NCI-H1417 (cell line): ENCODE data around the gene NEFH.
A peak's percentile ranks its signal among the peaks of the same experiment; 100 is the strongest.

Experiments used
- DNase-seq, 3 experiments: peaks; one replicate each; lab custom pipeline; 2025; lab: John Stamatoyannopoulos, UW

Gene NEFH

DNA sequence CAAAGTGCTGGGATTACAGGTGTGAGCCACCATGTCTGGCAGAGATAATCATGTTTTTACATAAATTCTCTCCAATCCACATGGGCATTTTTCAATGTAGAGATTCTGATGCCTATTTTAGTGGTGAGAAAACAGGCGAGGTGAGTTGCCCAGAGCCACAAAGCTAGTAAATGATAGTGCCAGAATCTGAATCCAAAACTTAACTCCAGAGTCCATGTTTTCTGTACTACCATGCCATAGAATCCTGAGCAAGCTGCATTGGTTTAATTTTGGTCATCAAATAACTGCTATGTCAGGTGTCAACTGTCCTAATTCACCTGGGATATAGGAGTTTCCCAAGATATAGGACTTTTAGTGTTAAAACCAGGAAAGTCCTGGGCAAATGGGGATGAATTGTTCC, 13.6 kb downstream of the NEFH start:
- DNase-seq, result no peak

DNA sequence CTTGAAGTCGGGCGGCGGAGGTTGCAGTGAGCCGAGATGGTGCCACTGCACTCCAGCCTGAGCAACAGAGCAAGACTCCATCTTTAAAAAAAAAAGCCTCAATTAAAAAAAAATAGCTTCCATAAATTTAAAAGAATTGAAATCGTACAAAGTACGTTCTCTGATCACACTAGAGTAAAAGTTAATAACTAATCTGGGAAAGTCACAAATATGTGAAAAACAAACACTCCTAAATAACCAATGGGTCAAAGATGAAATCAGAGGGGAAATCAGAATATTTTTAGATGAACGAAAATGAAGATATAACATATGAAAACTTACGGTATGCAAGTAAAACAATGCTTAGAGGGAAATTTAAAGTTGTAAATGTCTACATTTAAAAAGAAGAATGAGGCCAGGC, 19.8 kb downstream of the NEFH start:
- DNase-seq, result no peak

DNA sequence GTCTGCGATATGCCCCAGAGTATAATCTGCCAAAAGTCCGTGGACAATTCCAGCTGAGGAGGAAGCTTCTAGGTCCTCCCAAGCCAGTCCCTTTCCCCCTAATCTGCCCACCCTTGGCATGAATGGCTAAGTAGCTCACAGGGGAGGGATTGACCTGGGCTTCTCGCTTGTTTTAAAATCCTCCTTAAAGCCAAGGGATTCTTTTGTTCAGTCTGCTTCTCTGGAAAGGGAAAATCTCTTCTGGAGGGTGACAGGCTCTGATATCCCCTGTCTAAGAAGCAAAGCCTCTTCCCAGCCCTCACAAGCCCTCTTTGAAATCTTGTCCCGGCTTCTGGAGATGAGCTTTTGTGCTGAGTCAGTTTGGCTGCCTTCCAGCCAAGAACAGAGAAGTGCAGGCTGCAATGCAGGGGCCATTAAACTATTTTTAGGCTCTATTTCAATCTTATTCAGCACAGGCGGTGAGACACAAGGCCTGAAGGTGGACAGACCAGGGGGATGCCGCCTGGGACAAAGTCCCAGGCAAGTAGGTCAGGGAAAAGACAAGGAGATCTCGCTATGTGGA, 23.9 kb downstream of the NEFH start:
- no peak for DNase-seq

DNA sequence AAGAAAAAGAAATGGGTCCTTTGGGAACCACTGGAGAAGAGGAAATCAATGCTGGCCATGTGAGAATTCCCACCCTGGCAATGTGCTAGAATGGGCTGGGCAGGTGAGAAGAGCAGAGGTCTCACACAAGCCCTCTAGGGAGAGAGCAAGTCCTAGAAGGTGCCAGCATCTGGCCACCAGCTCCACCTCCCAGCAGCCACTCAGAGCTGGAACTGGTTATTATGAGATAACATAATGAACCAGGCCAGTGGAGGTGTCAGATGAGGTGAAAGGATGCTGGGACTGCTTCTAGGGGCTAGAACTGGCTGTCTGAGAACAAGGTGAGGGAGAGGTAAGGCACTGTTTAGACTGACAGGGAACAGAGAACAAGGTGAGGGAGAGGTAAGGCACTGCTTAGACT, 29.3 kb downstream of the NEFH start:
- DNase-seq, result no peak

DNA sequence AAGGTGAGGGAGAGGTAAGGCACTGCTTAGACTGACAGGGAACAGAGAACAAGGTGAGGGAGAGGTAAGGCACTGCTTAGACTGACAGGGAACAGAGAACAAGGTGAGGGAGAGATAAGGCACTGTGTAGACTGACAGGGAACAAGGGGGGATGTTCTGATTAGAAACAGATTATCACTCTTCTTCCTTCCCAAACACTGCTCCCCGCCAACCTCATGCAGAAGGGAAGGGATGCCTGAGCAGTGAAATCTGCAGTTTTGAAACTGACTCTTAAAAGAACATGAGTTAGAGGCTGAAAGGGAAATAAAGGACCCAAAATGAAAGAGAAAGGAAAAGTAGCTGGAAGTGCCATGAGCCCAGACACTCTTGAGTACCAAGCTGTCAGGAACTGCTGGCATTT, 29.8 kb downstream of the NEFH start:
- no peak for DNase-seq

DNA sequence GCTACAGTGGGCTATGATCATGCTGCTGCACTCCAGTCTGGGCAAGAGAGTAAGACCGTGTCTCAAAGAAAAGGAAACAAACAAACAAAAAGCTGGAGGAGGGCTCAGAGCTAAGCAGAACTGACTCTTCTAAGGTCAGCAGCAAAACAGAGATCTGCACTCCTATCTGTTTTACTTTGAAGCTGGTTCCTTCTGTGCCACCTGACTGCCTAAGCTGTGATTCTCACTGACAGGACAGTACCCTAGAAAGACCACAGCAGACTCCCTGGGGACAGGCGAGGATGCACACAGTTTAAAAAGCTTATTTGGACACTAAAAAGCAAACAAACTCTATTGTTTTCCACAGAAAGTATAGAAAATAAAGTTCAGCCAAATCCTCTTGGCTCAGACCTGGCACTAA, 30.5 kb downstream of the NEFH start:
- DNase-seq, result no peak

DNA sequence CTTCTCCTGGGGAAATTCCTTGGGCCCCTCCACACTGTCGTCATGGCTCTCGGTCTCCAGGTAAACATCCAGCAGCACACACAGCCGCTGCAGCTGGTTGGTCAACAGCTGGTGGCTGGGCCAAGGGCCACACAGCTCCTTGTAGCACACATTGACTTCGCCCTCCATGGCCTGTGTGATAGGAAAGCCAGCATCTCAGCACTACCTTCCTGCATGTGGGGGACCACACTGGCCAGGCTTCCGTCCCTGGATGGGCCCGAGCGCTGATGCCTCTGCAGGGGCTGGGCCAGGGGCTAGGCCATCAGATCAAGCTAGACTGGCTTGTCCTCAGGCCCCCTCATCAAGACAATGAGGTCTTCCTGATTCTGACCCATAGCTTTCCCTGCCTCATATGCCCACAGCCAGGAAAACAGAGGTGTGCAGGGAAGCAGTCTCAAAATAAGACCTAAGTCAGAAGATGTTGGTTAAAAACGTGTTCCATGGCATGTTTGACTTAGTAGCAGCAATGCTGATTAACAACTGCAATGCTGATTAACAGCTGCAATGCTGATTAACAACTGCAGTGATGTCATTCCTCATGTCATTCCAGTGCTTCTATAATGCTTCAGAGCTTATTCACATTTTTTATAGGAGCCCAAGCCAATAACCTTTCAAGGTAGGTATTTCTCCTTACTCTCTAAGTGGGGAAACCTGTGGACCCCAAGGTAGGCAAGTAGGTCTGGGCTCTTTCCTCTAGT, 31.3 kb downstream of the NEFH start:
- DNase-seq, result no peak

DNA sequence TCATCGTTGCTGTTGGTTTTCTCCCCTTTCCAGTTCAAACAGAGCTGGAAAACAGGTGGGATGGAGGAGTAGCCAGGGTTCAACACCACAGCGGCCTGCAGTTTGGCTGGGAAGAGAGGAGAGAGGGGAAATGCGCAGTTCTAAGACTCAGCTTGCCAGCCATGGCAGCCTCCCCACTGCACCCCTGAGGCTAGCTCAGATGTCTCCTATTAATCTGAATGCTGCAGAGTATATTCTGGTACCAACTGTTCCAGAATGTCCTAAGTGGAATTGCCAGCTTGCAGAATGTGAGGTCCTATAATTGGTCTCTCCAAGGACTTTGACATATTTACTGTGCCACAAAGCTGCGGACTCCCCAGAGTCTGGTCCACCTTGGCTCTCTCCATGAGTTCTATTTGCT, 32.0 kb downstream of the NEFH start:
- no peak for DNase-seq

DNA sequence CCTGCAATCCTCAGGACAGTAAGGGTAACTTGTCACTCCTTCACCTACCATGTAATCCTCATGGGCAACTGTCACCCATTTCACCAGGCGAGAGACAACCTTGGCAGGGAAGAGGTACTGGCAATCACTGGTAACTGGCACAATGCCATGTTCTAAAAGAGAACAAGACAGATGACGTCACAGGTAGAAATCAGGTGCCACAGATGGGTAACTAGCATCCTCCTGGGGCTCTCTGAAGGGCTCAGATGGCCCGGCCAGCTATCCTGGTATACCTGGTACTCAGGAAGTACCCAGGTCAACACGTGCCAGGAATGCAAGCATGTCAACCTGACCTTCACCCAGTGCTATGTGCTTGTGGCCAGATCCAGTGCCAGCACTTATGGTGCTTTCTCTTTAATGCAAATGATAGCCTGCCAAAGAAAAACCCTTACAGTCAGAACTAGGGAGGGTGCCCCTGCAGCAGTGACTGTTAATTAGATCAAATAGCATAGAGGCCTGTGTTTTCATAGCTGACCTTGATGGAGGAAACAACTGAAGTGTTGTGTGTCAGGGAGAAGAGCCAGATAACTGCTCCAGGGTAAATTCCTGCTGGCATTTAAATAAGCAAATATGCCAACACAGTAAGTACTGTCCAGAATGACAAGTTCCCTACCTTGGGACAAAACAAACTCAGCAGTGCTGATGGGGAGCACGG, 37.3 kb downstream of the NEFH start:
- DNase-seq, result no peak

DNA sequence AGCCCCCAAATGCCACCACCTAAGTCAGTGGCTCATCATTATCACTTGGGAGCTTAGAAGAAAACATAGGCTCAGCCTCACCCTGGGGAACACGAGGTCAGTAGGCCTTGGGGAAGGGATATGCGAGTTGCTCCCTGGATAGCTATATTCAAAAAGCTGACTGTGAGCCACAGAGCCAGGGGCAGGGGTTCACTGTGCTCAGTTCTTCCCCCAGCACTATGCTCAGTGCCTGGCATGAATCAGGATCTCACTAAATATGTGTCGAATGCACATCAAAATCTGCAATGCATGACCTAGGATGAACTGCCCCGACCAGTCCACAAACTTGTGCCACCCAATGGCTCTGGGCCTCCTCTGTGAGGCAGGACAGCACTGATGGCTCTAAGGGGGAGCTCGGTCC, 38.4 kb downstream of the NEFH start:
- no peak for DNase-seq

DNA sequence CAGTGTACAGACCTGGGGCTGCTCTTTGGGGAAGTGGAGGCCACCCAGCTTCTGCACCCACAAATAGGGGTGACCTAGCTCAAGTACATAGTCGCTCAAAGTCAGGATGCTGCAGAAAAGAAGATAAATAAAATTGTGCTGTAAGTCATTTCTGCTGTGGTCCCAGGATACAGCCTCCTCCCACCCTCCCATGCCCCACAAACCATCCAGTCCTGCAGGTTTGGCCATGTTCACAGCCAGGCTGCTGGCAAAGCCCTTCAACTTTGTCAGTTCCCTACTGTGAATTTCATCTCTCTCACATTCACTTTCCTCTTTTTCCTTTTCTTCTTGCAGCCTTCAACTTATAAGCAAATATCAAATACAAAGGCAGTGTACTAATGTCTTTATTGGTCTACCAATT, 40.0 kb downstream of the NEFH start:
- no peak for DNase-seq

DNA sequence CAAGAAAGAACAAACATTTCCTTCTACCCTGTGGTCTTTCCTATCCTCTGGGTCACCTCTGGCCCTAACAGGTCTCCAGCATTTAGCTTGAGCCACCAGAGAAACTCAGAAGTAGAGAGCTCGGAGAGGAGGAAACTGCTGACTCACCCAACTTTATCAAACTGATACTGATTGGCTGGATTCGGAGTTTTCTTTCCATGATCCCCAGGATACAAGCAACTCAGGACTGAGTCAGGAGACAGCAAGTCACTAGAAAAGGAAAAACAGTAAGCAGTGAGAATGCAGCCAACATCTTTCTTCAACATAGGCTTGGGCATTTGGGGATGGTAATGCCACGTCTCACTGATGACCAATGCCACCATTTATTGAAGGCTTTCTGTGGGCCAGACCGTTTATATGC, 40.8 kb downstream of the NEFH start:
- DNase-seq, result no peak

DNA sequence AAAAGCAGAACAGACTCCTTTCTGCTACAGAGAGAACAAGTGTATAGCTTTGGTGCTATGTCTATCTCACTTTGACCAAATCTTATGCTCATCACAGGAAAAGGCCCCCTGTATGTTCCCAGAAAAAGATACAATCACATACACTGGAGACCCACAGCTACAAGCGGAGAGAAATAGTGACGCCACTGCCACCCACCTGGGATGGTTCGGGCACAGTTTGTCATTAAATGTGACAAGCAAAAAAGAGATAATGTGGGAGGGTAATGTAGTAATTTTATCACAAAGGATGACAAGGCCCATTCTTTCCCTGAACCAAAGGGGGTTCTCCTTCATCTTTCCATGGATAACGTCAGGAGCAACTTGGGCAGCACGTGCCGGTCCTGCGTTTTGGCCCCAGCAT, 41.5 kb downstream of the NEFH start:
- no peak for DNase-seq

DNA sequence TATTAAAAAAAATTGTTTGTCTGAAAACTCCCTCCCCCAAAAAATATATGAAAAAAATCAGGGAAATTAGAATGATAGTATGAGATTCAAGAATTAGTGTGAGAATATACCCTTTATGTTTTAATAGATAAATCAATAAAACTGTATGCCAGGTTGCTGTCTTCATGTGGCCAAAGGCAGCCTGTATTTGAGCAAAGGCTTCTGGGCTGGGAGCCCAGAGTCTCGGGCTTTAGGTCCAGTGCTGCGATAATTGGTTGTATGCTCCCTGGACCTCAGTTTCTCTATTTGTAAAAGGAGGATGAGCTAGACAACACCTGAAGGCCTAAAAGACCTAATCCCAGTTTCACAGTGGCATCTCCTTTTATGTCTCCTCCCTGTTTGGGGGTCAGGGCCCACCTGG, 43.7 kb downstream of the NEFH start:
- DNase-seq, result no peak

DNA sequence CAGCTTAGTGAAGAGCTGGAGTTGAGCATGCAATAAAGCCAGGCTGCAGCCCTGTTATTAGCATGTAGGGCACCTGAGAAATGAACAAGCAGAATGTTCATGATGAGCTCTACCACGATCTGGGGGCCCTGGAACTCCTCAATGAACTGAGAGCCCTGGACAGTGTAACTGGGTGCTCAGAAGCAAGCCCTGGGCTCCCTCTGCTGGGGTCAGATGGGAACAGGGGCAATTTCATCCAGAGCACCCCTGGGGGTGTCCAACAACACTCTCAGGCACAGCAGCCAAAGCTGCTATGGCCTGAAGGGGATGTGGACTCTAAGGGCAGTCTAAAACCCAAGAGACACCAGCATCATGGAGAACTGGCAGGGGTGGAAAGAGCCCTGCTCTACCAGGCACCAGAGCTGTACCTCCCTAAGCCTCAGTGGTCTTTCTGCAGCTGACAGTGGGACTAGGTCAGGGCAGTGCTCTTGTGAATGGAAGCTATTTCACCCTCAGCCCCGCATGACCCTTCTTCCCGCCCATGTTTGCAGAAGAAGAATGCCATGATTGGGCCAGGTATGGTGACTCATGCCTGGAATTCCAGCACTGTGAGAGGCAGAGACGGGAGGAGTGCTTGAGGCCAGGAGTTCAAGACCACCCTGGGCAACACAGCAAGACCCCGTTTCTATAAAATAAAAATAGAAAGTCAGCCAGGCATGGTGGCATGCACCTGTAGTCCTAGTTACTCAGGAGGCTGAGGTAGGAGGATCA, 44.6 kb downstream of the NEFH start:
- peak in 1 of 3 experiments; percentile 8 for DNase-seq

DNA sequence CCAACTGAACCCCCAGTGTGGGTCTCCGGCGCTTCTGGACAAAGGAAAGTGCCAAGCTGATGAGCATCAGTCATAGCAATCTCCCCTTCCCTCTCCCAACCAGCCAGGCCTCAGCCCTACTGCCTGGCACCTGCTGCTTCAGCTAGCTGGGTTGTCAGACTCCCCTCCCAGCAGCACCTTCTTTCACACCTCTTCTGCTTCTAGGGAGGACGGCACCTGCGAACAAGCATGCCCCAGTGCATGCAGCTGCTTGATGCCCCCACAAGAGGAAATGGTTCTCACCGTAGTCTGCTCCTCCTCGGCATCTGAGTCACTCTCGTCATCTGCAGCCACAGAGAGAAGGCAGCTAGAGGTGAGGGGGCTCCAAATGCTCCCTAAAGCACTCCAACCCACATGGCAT, 48.1 kb downstream of the NEFH start:
- DNase-seq, result no peak

DNA sequence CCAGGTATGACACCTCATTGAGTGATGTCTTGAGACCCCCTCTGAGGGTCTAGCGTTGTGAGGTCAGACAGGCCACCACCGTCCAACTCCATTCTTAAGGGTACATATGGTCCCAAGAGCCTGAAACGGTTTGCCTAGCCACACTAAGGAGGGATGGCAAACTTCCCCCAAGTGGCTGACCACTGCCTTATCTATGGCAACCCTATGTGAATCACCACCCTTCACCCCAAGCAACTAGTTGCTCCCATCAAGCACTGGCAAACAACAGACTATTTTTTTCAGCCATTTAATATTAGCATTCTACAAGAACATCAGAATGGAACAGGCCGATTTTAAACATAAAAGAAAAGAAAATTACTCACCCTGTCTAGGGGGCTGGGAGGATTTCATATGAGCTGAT, 50.7 kb downstream of the NEFH start:
- DNase-seq, result no peak

DNA sequence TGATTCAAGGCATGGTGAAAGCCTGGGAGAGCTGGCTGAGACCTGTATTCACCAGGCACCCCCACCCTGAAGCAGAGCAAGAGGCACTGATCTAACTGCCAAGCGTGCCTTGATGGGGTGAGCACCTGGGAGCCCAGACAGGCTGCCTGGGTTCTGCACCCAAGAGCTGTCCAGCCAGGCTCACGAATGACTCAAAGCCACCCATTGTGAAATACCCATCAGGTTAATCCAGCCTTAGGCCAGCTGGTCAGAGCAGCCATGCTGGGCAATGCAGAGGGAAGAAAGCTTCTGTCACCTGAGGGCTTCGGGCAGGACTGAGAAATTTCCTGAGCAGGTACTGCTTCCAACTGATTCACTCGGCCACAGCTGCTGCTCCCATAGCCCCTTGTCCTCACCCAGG, 51.4 kb downstream of the NEFH start:
- DNase-seq, result no peak

DNA sequence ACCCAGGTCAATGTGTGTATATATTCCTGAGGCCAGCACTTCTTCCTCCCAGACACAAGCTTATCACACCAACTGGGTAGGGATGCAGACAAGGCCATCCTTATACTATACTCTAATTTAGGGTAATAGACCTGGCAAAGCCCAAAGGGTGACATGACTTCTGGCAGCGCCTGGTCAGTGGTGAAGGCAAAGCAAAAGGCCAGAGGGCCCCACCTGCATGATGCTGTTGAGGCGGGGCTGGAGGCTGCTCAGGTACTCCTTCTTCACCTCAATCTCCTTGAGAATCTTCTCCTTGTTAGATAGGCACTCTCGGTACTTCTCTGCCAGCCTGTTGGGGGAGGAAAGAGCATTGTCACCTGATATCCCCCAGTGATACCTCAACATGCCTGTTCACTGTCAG, 56.4 kb downstream of the NEFH start:
- no peak for DNase-seq

DNA sequence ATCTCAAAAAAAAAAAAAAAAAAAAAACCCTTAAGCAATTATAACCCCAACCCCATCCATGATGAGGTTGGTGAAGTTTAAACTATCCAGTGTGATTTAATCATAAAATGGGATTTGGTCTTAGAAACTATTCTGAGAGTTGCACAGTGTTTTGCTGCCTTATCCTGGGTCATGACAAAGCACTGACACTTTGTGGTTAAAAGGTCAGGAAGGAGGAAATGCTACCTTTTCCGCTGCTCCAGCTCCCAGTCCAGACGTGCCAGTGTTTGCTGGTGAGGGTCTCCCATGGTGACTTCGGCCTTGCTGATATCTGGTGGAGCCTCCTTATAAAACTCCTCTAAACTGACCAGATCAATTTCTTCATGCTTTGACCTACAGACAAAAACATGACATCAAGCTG, 59.1 kb downstream of the NEFH start:
- no peak for DNase-seq
